Measurements from ENCODE around the gene TRPM4. TPM values are rescaled to one million over a fixed set of nuclear protein-coding genes. Genes with fewer than 3 reads are reported as not detected.
"Not testable (repeated sequence)": the region's sequence is repeated elsewhere in the genome, so short reads cannot be mapped to it uniquely, and the experiment has no call there.

The TRPM4 gene
- total and polyA plus RNA-seq, 10 of the 15 experiments (the other 5 are each of a cell fraction or from before 2014, with no cell fraction given): 0.10 to 0.64 (median 0.15) TPM; not detected in 7

- SMC1A ChIA-PET (ENCODE audit: uncharacterized antibody, unreplicated experiment); BruUV-seq (replicated peaks); H3K27me3 ChIP-seq (replicated peaks in 1 of 2; ENCODE audit: control insufficient read depth in 2 of 2, insufficient read depth in 2 of 2, low read length in 1 of 2); H3K4me2 ChIP-seq (ENCODE audit: control insufficient read depth, insufficient read depth); H3K9me3 ChIP-seq (replicated peaks; ENCODE audit: control insufficient read depth, insufficient read depth, low read length); ATAC-seq; H3K36me3 ChIP-seq (ENCODE audit: control insufficient read depth in 2 of 2, insufficient read depth in 2 of 2, low read length in 1 of 2); FAIRE-seq; H3K27ac ChIP-seq (ENCODE audit: control insufficient read depth, insufficient read depth); H3K4me1 ChIP-seq (ENCODE audit: control insufficient read depth, insufficient read depth, low read length); H2AFZ ChIP-seq (ENCODE audit: control insufficient read depth, low read depth, low read length); H3K79me2 ChIP-seq (ENCODE audit: control insufficient read depth, insufficient read depth, low read length); DNase-seq (ENCODE audit: low read depth, low spot score); intact Hi-C loops (cut with micrococcal nuclease; ENCODE audit: unreplicated experiment); in situ Hi-C loops (cut with MboI); H3K9ac ChIP-seq (ENCODE audit: control insufficient read depth, insufficient read depth, low read length); H4K20me1 ChIP-seq (ENCODE audit: control insufficient read depth, insufficient read depth); H3K4me3 ChIP-seq: not testable (repeated sequence)
- TF ChIP-seq MLLT1 (IDR thresholded peaks at IDR 0.05): 0 out of 2 replicates have a peak, but pooled peaks have one; percentile 14
- POLR2A ChIA-PET: interaction anchor here (0.6 to 1.4 kb wide), 10 partner anchors 9 to 459 kb away, joined by 3 to 8 read pairs (median 4); partner anchors contain the start of gene LIN7B
- CTCF ChIA-PET: interaction anchor here (0.6 to 2.2 kb wide), 3 partner anchors 13 to 174 kb away, joined by 3 to 13 read pairs (median 3); partner anchors contain the start of gene LIN7B
- WGBS (ENCODE audit: insufficient coverage, insufficient replicate concordance, low lambda C conversion rate, missing lambda C conversion rate): 98% methylated on average over 12 of the region's 12 CpGs
- RAD21 ChIA-PET (ENCODE audit: unreplicated experiment): interaction anchor here (0.6 to 1.4 kb wide), 5 partner anchors 13 to 81 kb away, joined by 3 to 7 read pairs (median 4); partner anchors contain the start of gene LIN7B
Measured at GRCh38 chr19:49127225-49127624, 30.4 kb upstream of the TRPM4 start.

GRCh38 chr19:49127674-49128544 lies 29.7 kb upstream of the TRPM4 start:
- Histone ChIP-seq H4K20me1 (ENCODE audit: control insufficient read depth, insufficient read depth) (no peaks in the 10 kb centered on the region), H2AFZ (ENCODE audit: control insufficient read depth, low read depth, low read length) (peak overlapping the region; percentile 92), H3K4me3 (peak overlapping the region; percentile 59; the same call in 1 of the 2 replicates), H3K79me2 (ENCODE audit: control insufficient read depth, insufficient read depth, low read length) (no peaks in the 10 kb centered on the region), H3K9me3 (replicated peaks; ENCODE audit: control insufficient read depth, insufficient read depth, low read length) (no peaks in the 10 kb centered on the region; the same call in 2 of the 3 replicates), H3K27me3 (replicated peaks in 1 of 2; ENCODE audit: control insufficient read depth in 2 of 2, insufficient read depth in 2 of 2, low read length in 1 of 2) (no peaks in the 10 kb centered on the region), H3K4me2 (ENCODE audit: control insufficient read depth, insufficient read depth) (peak overlapping the region; percentile 52; the same call in 1 of the 2 replicates), H3K9ac (ENCODE audit: control insufficient read depth, insufficient read depth, low read length) (no peak overlapping the region), H3K36me3 (ENCODE audit: control insufficient read depth in 2 of 2, insufficient read depth in 2 of 2, low read length in 1 of 2) (no peaks in the 10 kb centered on the region), H3K27ac (ENCODE audit: control insufficient read depth, insufficient read depth) (no peak overlapping the region), H3K4me1 (ENCODE audit: control insufficient read depth, insufficient read depth, low read length) (peaks cover 3% of the 10 kb centered on the region; the same call in 1 of the 2 replicates)
- no TSS peak for BruUV-seq (replicated peaks)
- POLR2A ChIA-PET: interaction anchor here (0.6 to 1.4 kb wide), 8 partner anchors 10 to 536 kb away, joined by 3 to 6 read pairs (median 4); partner anchors contain the start of gene LIN7B
- CTCF ChIA-PET: interaction anchor here (0.6 to 2.2 kb wide), 6 partner anchors 14 to 135 kb away, joined by 3 to 13 read pairs (median 4); partner anchors contain the start of genes GYS1, LIN7B and RUVBL2
- ATAC-seq (peak; percentile 99), DNase-seq (ENCODE audit: low read depth, low spot score) (peak; percentile 83), FAIRE-seq (peak; percentile 87)
- 14% methylated on average over 46 of the region's 63 CpGs for WGBS (ENCODE audit: insufficient coverage, insufficient replicate concordance, low lambda C conversion rate, missing lambda C conversion rate)
- in situ Hi-C loops (cut with MboI) (no loop called here), intact Hi-C loops (cut with micrococcal nuclease; ENCODE audit: unreplicated experiment) (no loop called here)
- RAD21 ChIA-PET (ENCODE audit: unreplicated experiment): interaction anchor here (0.6 to 1.4 kb wide), 5 partner anchors 13 to 81 kb away, joined by 3 to 7 read pairs (median 4); partner anchors contain the start of gene LIN7B
- SMC1A ChIA-PET (ENCODE audit: uncharacterized antibody, unreplicated experiment): interaction anchor here (0.8 kb wide), 1 partner anchor 30 kb away, joined by 3 read pairs; no protein-coding TSS in a partner anchor
- TF ChIP-seq ZNF384 (IDR thresholded peaks at IDR 0.05; ENCODE audit: borderline replicate concordance, low read depth, low read length) (no peak), CTCF (IDR thresholded peaks at IDR 0.05 in 2 of 3, conservative IDR thresholded peaks at IDR 0.05 in 1 of 3; ENCODE audit: control insufficient read depth in 2 of 3, extremely low read depth in 1 of 3, insufficient read depth in 1 of 3, low read depth in 3 of 3, low read length in 3 of 3) (peak in 1 of 3 experiments; percentile 22; a peak in 2 of 6 replicates), BCLAF1 (IDR thresholded peaks at IDR 0.05) (no peak), KAT2A (conservative IDR thresholded peaks at IDR 0.05; ENCODE audit: control insufficient read depth, low read depth, low read length) (no peak), LARP7 (IDR thresholded peaks at IDR 0.05) (peak; percentile 35; the same call in 1 of the 2 replicates)
